A549 (cell line): Measurements from ENCODE around the gene KLHL2. TPM values are rescaled to one million over a fixed set of nuclear protein-coding genes. Genes with fewer than 3 reads are reported as not detected.
"Not testable (repeated sequence)": the region's sequence is repeated elsewhere in the genome, so short reads cannot be mapped to it uniquely, and the experiment has no call there.

Experiments
- ATAC-seq, 2 experiments: fragments of 200-7000 bp in 1 of 2; fragments of >200 bp in 1 of 2; cut with Nextera tagmentation in 1 of 2; cut with Tn5 transposase in 1 of 2; 3 replicates each; pipeline versions ENCODE4 v1.8.0 to v1.9.1; 2018 to 2020; ENCODE audit warnings: mild to moderate bottlenecking in 1 of 2, moderate library complexity in 1 of 2
- CTCF ChIA-PET: fragments of 300-600 bp; sonication (Branson Sonifier 250); formaldehyde crosslinking; extraction: SDS; loops from one replicate; lab custom pipeline; 2021; ENCODE audit warnings: antibody characterized with exemption, inconsistent platforms; lab: Yijun Ruan, JAX
- POLR2A ChIA-PET: fragments of 350-600 bp; formaldehyde crosslinking; extraction: SDS; loops from one replicate; lab custom pipeline; 2021; ENCODE audit warnings: antibody characterized with exemption, inconsistent platforms; lab: Yijun Ruan, JAX
- DNase-seq, 2 experiments: peaks; one replicate each; pipeline versions ENCODE4 v3.0.0 to v3.0.0-alpha.2; 2011 to 2016; ENCODE audit warnings: low read depth in 1 of 2, low spot score in 1 of 2
- FAIRE-seq: peaks from 2 replicates; lab custom pipeline; 2011; peaks lifted over from hg19 to GRCh38; lab: Jason Lieb, UNC
- H3K27ac ChIP-seq, 2 experiments: fragments of >200 bp; sonication (Bioruptor Twin); formaldehyde crosslinking; 3 replicates each; pipeline ENCODE4 v1.5.1; 2016 to 2017
- H3K4me1 ChIP-seq: fragments of >200 bp; sonication (Bioruptor Twin); formaldehyde crosslinking; 3 replicates; pipeline ENCODE4 v1.6.1; 2016
- H3K4me2 ChIP-seq: fragments of >200 bp; sonication (Bioruptor Twin); formaldehyde crosslinking; 3 replicates; pipeline ENCODE4 v1.6.1; 2016
- H3K4me3 ChIP-seq: fragments of >200 bp; sonication (Bioruptor Twin); formaldehyde crosslinking; 3 replicates; pipeline ENCODE4 v1.5.1; 2016
- H3K9me3 ChIP-seq: fragments of >200 bp; sonication (Bioruptor Twin); formaldehyde crosslinking; 3 replicates; pipeline ENCODE4 v1.6.1; 2016
- CEBPB ChIP-seq, 2 experiments: fragments of >200 bp in 1 of 2; sonication (Bioruptor Twin) in 1 of 2; formaldehyde crosslinking in 1 of 2; IDR thresholded peaks; 2 replicates each; pipeline ENCODE4 v1.6.1; 2012 to 2016
- FOSL2 ChIP-seq, 2 experiments: fragments of 450-650 bp in 1 of 2; fragments of >200 bp in 1 of 2; sonication (Bioruptor Twin) in 1 of 2; formaldehyde crosslinking; IDR thresholded peaks; 2 replicates each; pipeline versions ENCODE4 v1.5.0 to v1.6.1; 2016 to 2020; ENCODE audit warnings: mild to moderate bottlenecking in 1 of 2, moderate library complexity in 1 of 2
- MAFK ChIP-seq: fragments of 450-650 bp; IDR thresholded peaks from 2 replicates; pipeline ENCODE4 v1.6.1; 2014; ENCODE audit not compliant: partially characterized antibody
- NPAS2 ChIP-seq: fragments of 250-450 bp; sonication (Bioruptor Pico); IDR thresholded peaks from 2 replicates; pipeline ENCODE4 v1.8.0; 2022; ENCODE audit warnings: mild to moderate bottlenecking, moderate library complexity, borderline replicate concordance
- WGBS: methylation state at CpG from one replicate; pipeline ENCODE4 v1.1.6; 2017; ENCODE audit errors: missing lambda C conversion rate; 5-methylcytosine and 5-hydroxymethylcytosine counted together
- polyA plus RNA-seq, 4 experiments: library from polyadenylated mRNA; depleted of rRNA in 3 of 4; stranded (reverse); fragments of >200 nt; fragmentation: RNase III in 1 of 4; extraction: RNeasy Plus Mini Kit Qiagen cat#74134 plus additional on column Dnase treatment in 1 of 4; gene quantifications; 2 replicates in 3 of 4; 3 replicates in 1 of 4; pipeline ENCODE4 v1.2.3, GENCODE V29; 2011 to 2017
- TF ChIP-seq, protein P1 (sequence below): IDR thresholded peaks from 2 replicates; pipeline ENCODE4 v1.6.1; 2012
- TF ChIP-seq, protein P2 (sequence below): fragments of 250-450 bp; sonication (Bioruptor Pico); IDR thresholded peaks from 2 replicates; pipeline ENCODE4 v1.5.0; 2020; ENCODE audit warnings: low read depth, mild to moderate bottlenecking, moderate library complexity

KLHL2 gene
- polyA plus RNA-seq, 2 of the 4 experiments (the other 2 are of a cell fraction): 13.6 to 21.6 TPM

DNA sequence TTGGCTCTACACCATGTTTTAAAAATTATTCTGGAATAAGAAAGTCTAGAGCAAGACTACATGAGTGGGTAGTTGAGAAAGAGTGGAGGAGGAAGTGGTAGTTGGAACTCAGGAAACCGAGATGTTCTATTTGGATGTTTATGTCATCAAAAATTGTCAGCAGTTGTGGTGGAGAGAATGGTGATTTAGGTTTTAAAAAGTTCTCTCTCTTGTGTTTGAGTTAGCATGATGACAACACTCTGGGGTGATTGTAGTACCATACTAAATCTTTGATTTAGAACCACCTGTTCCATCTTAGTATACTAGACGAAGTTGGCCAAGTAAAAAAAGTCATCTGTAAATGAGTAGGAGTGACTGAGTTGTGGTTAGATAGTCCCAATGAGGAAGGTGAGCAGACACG is 40.7 kb downstream of the KLHL2 start:
- ChIA-PET CTCF (no interaction called here), POLR2A (no interaction called here)
- Histone ChIP-seq H3K4me1 (no peaks in the 10 kb centered on the region), H3K9me3 (no peaks in the 10 kb centered on the region), H3K4me3 (no peak overlapping the region), H3K4me2 (no peak overlapping the region), H3K27ac (no peak overlapping the region)
- 86% methylated on average over 3 of the region's 3 CpGs for WGBS
- TF ChIP-seq, protein P1, sequence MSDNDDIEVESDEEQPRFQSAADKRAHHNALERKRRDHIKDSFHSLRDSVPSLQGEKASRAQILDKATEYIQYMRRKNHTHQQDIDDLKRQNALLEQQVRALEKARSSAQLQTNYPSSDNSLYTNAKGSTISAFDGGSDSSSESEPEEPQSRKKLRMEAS: no peak
- TF ChIP-seq FOSL2 (IDR thresholded peaks at IDR 0.05) (no peak), FOSL2 (CRISPR knock-in tag; IDR thresholded peaks at IDR 0.05) (no peak), NPAS2 (CRISPR knock-in tag) (no peak), CEBPB (IDR thresholded peaks at IDR 0.05) (no peak)
- TF ChIP-seq, protein P2, sequence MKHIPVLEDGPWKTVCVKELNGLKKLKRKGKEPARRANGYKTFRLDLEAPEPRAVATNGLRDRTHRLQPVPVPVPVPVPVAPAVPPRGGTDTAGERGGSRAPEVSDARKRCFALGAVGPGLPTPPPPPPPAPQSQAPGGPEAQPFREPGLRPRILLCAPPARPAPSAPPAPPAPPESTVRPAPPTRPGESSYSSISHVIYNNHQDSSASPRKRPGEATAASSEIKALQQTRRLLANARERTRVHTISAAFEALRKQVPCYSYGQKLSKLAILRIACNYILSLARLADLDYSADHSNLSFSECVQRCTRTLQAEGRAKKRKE (CRISPR knock-in tag): no peak
- ATAC-seq: no peak
- DNase-seq: no peak
- no peak for FAIRE-seq

GRCh38 chr4:165248904-165249303 is 41.5 kb downstream of the KLHL2 start:
- ATAC-seq, H3K9me3 ChIP-seq, H3K27ac ChIP-seq, FAIRE-seq, CTCF ChIA-PET, DNase-seq, H3K4me2 ChIP-seq, POLR2A ChIA-PET, H3K4me1 ChIP-seq, H3K4me3 ChIP-seq: not testable (repeated sequence)
- 100% methylated on average over 1 of the region's 1 CpG for WGBS

GRCh38 chr4:165254771-165255170 is 47.4 kb downstream of the KLHL2 start:
- POLR2A ChIA-PET, H3K9me3 ChIP-seq, ATAC-seq, FAIRE-seq, H3K27ac ChIP-seq, DNase-seq, H3K4me2 ChIP-seq, H3K4me3 ChIP-seq, CTCF ChIA-PET, H3K4me1 ChIP-seq: not testable (repeated sequence)
- WGBS: 86% methylated on average over 3 of the region's 3 CpGs
- peak; percentile 55 for TF ChIP-seq MAFK

DNA sequence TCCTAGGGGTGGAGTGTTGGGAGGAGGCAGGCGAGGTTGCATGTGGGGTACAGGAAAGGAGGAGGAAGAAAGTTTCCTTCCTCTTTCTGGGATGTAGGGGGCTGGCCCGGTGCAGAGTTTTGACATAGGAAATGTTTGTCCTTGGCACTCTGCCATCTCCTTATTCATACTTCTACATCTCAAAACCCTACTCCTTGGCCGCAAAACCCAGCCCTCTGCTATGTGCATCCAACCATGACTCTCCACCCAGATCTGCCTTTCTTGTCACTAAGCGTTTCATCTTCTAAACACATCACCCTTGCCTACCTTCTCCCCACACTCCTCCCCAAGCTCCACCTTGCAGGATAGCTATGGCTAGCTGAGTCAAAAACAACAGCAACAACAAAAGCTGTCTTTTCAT is 48.1 kb downstream of the KLHL2 start:
- H3K4me1 ChIP-seq, POLR2A ChIA-PET, DNase-seq, ATAC-seq, H3K4me2 ChIP-seq, FAIRE-seq, H3K27ac ChIP-seq, CTCF ChIA-PET, H3K4me3 ChIP-seq, H3K9me3 ChIP-seq: not testable (repeated sequence)
- 89% methylated on average over 4 of the region's 4 CpGs for WGBS

DNA sequence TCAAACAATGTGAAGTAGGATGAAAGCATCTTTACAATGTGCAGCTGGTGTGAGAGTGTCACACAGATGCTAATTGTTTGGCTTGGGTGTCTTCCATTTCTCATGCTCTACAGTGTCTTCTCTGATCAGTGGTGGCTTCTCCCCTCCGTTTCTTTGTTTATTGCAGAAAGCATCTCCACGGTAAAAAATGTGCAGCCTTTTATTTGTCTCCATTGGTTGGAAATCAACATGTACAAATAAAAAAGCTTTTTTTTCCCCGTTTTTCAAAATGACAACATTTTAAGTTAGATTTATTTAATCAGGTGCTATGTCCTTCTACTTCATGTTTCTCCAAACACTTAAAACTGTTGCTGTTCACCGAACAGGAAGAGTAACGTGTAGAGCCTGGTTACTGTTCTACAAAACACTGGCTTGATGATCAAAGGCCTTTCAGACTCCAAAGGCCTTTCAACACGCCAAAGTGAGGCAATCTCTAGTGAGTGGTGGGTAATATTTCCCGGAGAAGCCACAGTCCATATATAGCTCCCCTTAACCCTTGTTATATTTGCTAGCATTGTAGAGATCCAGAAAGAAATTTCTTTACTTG is 48.8 kb downstream of the KLHL2 start:
- H3K27ac ChIP-seq, ATAC-seq, CTCF ChIA-PET, H3K4me2 ChIP-seq, POLR2A ChIA-PET, DNase-seq, H3K9me3 ChIP-seq, H3K4me3 ChIP-seq, H3K4me1 ChIP-seq, FAIRE-seq: not testable (repeated sequence)
- WGBS: 82% methylated on average over 7 of the region's 7 CpGs

- H3K4me1 ChIP-seq, FAIRE-seq, H3K4me2 ChIP-seq, ATAC-seq, CTCF ChIA-PET, DNase-seq, POLR2A ChIA-PET, H3K4me3 ChIP-seq, H3K27ac ChIP-seq, H3K9me3 ChIP-seq: not testable (repeated sequence)
- WGBS: 58% methylated on average over 4 of the region's 4 CpGs
Observed at GRCh38 chr4:165259776-165260175, 52.4 kb downstream of the KLHL2 start.

- H3K4me3 ChIP-seq, CTCF ChIA-PET, DNase-seq, FAIRE-seq, H3K4me1 ChIP-seq, H3K9me3 ChIP-seq, H3K27ac ChIP-seq, H3K4me2 ChIP-seq, ATAC-seq, POLR2A ChIA-PET: not testable (repeated sequence)
- 85% methylated on average over 3 of the region's 3 CpGs for WGBS
Observed at GRCh38 chr4:165262306-165262705, 54.9 kb downstream of the KLHL2 start.

- H3K27ac ChIP-seq, H3K4me3 ChIP-seq, H3K4me1 ChIP-seq, POLR2A ChIA-PET, H3K9me3 ChIP-seq, H3K4me2 ChIP-seq, FAIRE-seq, ATAC-seq, DNase-seq: not testable (repeated sequence)
- CTCF ChIA-PET: interaction anchor here (0.6 kb wide), 1 partner anchor 79 kb away, joined by 3 read pairs; no protein-coding TSS in a partner anchor
- WGBS: 88% methylated on average over 3 of the region's 3 CpGs
Observed at GRCh38 chr4:165263466-165263865, 56.1 kb downstream of the KLHL2 start.

GRCh38 chr4:165269931-165270330 is 62.6 kb downstream of the KLHL2 start:
- ATAC-seq, H3K4me3 ChIP-seq, H3K4me2 ChIP-seq, H3K4me1 ChIP-seq, POLR2A ChIA-PET, H3K27ac ChIP-seq, FAIRE-seq, CTCF ChIA-PET, DNase-seq, H3K9me3 ChIP-seq: not testable (repeated sequence)
- WGBS: 74% methylated on average over 7 of the region's 7 CpGs

- FAIRE-seq, CTCF ChIA-PET: not testable (repeated sequence)
Observed at GRCh38 chr4:165273443-165273842, 66.1 kb downstream of the KLHL2 start.

More at GRCh38 chr4:165273443-165273842, 66.1 kb downstream of the KLHL2 start:
- H3K4me3 ChIP-seq, ATAC-seq, H3K9me3 ChIP-seq, H3K4me2 ChIP-seq, H3K4me1 ChIP-seq, POLR2A ChIA-PET, DNase-seq, H3K27ac ChIP-seq: not testable (repeated sequence)
- 50% methylated on average over 2 of the region's 2 CpGs for WGBS
